ENCODE data around the gene MAPK12. TPM values are rescaled to one million over a fixed set of nuclear protein-coding genes. Genes with fewer than 3 reads are reported as not detected.

Gene MAPK12
- total and polyA plus RNA-seq, 2 of the 8 experiments (the other 6 are each of a cell fraction or from before 2014, with no cell fraction given) = 17.3 to 20.3 TPM

DNA sequence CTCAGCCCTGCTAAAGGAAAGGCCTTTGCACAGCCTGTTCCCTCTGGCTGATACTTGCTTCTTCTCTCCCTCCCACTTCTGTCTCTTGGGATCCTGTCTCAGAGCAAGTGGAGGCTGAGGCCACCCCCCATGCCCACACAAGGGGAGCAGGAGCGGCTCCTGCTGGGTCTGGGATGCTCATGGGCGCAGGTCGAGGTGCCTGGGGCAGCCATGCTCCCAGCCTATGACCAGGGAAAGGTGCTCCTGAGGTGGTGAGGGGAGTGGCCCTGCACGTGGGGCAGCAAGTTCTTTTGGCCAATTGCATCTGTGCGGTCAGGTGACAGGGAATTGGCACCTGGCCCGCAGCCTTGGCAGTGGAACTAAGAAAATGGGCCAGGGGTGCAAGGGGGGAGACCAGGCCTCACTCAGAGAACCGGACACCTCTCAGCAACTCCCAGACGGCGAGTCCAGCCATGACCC lies 7.2 kb upstream of the MAPK12 start (continued):
- TF ChIP-seq CHD7 (IDR thresholded peaks at IDR 0.05; ENCODE audit: insufficient replicate concordance, low read length) (no peak), SAP30 (IDR thresholded peaks at IDR 0.05; ENCODE audit: insufficient read depth, insufficient replicate concordance, low read length) (no peak)

Data from H1 (cell line).